Posterior vena cava (tissue), 2 donors: ENCODE measurements around the gene PLXNA4. TPM values are rescaled to one million over a fixed set of nuclear protein-coding genes. Genes with fewer than 3 reads are reported as not detected.

ENCODE experiments used
- DNase-seq: peaks from one replicate; pipeline ENCODE4 v3.0.0-alpha.2; 2020; ENCODE audit warnings: low spot score
- intact Hi-C, 2 donors: fragments of 100-400 bp; cut with DNase I; formaldehyde crosslinking; loops; one replicate each; pipeline versions ENCODE4 v1.14.1 to v1.14.2; 2022 to 2023
- total RNA-seq, 2 donors: library from RNA; stranded (reverse); fragmentation: NEBNext Ultra II Directional; extraction: Animal tissue kit (Norgen Biotek cat#: 25700); gene quantifications; one replicate each; pipeline ENCODE4 v1.2.1, GENCODE V29; 2021
- donor health status: DM: yes; HTN: yes; CAD: no.
- donor health status: DM: yes; HTN: yes; CAD: no.

PLXNA4 gene
- total RNA-seq, 2 donors from 2014 or later = 24.9 to 61.2 TPM

GRCh38 chr7:132149436-132150304 lies 426.6 kb downstream of the PLXNA4 start:
- no peak for DNase-seq
- intact Hi-C loops = loop anchor here in 1 of 2 donors (10.0 kb wide), 1 partner anchor 195 kb away; no protein-coding TSS in a partner anchor

GRCh38 chr7:132148876-132149275 lies 427.4 kb downstream of the PLXNA4 start:
- DNase-seq = no peak
- intact Hi-C loops = loop anchor here in 1 of 2 donors (10.0 kb wide), 1 partner anchor 194 kb away; no protein-coding TSS in a partner anchor

- intact Hi-C loops = loop anchor here in 1 of 2 donors (10.0 kb wide), 1 partner anchor 191 kb away; no protein-coding TSS in a partner anchor
- no peak for DNase-seq
Measured at GRCh38 chr7:132145466-132145865, 430.8 kb downstream of the PLXNA4 start.

DNA sequence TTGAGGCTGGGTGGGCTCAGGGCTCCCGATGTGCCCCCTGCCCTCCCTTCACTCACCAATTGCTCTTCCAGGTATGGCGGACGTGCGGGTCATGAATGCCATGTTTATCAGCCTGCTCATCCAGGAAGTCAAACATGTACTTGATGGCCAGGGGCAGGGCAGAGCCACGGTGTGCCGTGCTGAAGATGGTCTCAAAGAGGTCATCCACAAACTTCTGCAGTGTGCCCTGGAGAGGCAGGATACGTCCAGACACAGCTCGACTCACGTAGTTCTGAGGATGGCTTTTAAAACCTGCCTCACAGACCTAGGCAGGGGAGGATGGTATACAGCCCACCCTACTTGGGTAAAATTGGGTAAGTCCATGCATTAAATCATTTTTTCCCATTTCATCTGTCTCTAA lies 431.2 kb downstream of the PLXNA4 start:
- no peak for DNase-seq
- intact Hi-C loops = loop anchor here in 1 of 2 donors (10.0 kb wide), 1 partner anchor 190 kb away; no protein-coding TSS in a partner anchor

DNA sequence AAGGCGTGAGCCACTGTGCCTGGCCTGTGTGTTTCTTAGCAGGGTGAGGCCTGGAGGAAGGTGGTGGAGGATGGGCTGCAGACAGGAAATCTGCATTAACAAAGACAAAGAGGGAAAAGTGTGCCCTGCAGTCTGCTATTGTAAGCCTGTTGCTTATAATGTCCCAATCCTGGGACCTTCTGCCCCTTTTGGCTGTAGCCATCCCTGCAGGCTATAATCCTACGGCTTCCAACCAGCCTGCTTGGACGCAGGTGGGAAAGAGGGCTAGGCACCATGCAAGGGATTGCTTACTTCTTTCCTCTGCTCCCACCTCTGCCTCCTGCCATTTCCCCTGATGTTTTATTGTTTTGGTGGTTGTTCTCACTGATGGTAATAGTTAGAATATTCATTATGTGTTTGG lies 434.3 kb downstream of the PLXNA4 start:
- DNase-seq = no peak
- intact Hi-C loops = loop anchor here in 1 of 2 donors (10.0 kb wide), 1 partner anchor 187 kb away; no protein-coding TSS in a partner anchor

DNA sequence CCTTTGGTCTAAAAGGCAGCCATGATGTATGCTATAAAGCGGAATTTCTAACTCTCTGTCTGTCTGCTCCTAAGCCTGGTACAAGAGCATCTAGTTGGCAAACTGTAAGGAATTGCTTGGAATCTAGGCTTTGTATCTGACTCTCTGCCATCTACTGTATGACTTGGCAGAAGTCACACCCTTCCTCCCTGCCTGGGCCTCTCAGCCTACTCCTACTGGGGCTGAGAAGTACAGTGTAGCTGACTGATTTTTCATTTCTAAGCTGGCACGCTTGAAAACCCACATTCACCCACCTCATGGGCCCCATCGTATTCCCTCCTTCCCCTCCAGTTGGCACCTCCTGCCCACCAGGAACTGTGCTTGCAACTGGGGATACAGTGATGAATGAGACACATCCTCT lies 435.2 kb downstream of the PLXNA4 start:
- DNase-seq = no peak
- intact Hi-C loops = loop anchor here in 1 of 2 donors (10.0 kb wide), 1 partner anchor 186 kb away; no protein-coding TSS in a partner anchor

- intact Hi-C loops = loop anchor here in 1 of 2 donors (10.0 kb wide), 1 partner anchor 186 kb away; no protein-coding TSS in a partner anchor
Measured at GRCh38 chr7:132140341-132140740, 435.9 kb downstream of the PLXNA4 start.

GRCh38 chr7:132138817-132139216 lies 437.5 kb downstream of the PLXNA4 start:
- intact Hi-C loops = loop anchor here in 1 of 2 donors (10.0 kb wide), 1 partner anchor 194 kb away; no protein-coding TSS in a partner anchor
- DNase-seq = no peak

More at GRCh38 chr7:132140341-132140740, 435.9 kb downstream of the PLXNA4 start:
- DNase-seq = no peak

GRCh38 chr7:132137681-132138080 lies 438.6 kb downstream of the PLXNA4 start:
- intact Hi-C loops = loop anchor here in 1 of 2 donors (10.0 kb wide), 1 partner anchor 193 kb away; no protein-coding TSS in a partner anchor
- DNase-seq = no peak

- intact Hi-C loops = loop anchor here in 1 of 2 donors (10.0 kb wide), 1 partner anchor 191 kb away; no protein-coding TSS in a partner anchor
- DNase-seq = no peak
Measured at GRCh38 chr7:132135746-132136385, 440.4 kb downstream of the PLXNA4 start.

- intact Hi-C loops = loop anchor here in 1 of 2 donors (10.0 kb wide), 1 partner anchor 190 kb away; no protein-coding TSS in a partner anchor
Measured at GRCh38 chr7:132134814-132135445, 441.3 kb downstream of the PLXNA4 start.

GRCh38 chr7:132133501-132133900 lies 442.8 kb downstream of the PLXNA4 start:
- DNase-seq = no peak
- intact Hi-C loops = loop anchor here in 1 of 2 donors (10.0 kb wide), 1 partner anchor 189 kb away; no protein-coding TSS in a partner anchor

More at GRCh38 chr7:132134814-132135445, 441.3 kb downstream of the PLXNA4 start:
- no peak for DNase-seq

GRCh38 chr7:132131196-132131595 lies 445.1 kb downstream of the PLXNA4 start:
- intact Hi-C loops = loop anchor here in 1 of 2 donors (10.0 kb wide), 1 partner anchor 186 kb away; no protein-coding TSS in a partner anchor
- DNase-seq = no peak

GRCh38 chr7:132130497-132130896 lies 445.8 kb downstream of the PLXNA4 start:
- DNase-seq = no peak
- intact Hi-C loops = loop anchor here in 1 of 2 donors (10.0 kb wide), 1 partner anchor 186 kb away; no protein-coding TSS in a partner anchor

GRCh38 chr7:132125872-132126595 lies 450.2 kb downstream of the PLXNA4 start:
- intact Hi-C loops = no loop called here
- DNase-seq = no peak

GRCh38 chr7:132125096-132125495 lies 451.2 kb downstream of the PLXNA4 start:
- intact Hi-C loops = no loop called here
- no peak for DNase-seq

GRCh38 chr7:132124575-132124974 lies 451.7 kb downstream of the PLXNA4 start:
- intact Hi-C loops = no loop called here
- no peak for DNase-seq

DNA sequence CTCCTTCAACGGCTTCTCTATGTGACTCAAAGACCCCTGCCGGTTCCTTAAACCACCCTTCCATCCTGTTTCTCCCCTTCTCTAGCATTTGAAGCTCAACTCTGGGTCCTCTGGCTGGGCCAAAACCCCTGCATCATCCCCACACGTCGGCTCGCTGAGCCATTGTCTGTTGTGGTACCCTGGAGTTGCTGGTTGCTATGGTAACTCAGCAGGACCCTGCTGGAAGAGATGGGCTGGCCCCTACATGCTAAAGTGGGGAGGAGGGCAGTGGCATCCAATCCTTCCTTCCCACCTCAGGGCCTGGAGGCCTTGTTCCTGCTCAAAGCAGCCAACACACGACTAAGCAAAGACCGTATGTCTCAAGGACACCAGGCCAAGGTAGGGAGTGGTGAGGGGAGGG lies 452.5 kb downstream of the PLXNA4 start:
- intact Hi-C loops = no loop called here

More for the DNA sequence above, 452.5 kb downstream of the PLXNA4 start:
- DNase-seq = no peak
